ENCODE data around the gene TRIM16.
"Not testable (repeated sequence)": the region's sequence is repeated elsewhere in the genome, so short reads cannot be mapped to it uniquely, and the experiment has no call there.

- not testable (repeated sequence) for TF ChIP-seq CTCF (IDR thresholded peaks at IDR 0.05); ZFX (IDR thresholded peaks at IDR 0.05; ENCODE audit: borderline replicate concordance)
These were observed 38.8 kb downstream of the TRIM16 start for GRCh38 chr17:15645099-15645941.
